ENCODE results near the gene MCHR2. TPM values are rescaled to one million over a fixed set of nuclear protein-coding genes. Genes with fewer than 3 reads are reported as not detected.
"Not testable (repeated sequence)": the region's sequence is repeated elsewhere in the genome, so short reads cannot be mapped to it uniquely, and the experiment has no call there.

MCHR2 gene
- not detected in 2 replicates for total RNA-seq

DNA sequence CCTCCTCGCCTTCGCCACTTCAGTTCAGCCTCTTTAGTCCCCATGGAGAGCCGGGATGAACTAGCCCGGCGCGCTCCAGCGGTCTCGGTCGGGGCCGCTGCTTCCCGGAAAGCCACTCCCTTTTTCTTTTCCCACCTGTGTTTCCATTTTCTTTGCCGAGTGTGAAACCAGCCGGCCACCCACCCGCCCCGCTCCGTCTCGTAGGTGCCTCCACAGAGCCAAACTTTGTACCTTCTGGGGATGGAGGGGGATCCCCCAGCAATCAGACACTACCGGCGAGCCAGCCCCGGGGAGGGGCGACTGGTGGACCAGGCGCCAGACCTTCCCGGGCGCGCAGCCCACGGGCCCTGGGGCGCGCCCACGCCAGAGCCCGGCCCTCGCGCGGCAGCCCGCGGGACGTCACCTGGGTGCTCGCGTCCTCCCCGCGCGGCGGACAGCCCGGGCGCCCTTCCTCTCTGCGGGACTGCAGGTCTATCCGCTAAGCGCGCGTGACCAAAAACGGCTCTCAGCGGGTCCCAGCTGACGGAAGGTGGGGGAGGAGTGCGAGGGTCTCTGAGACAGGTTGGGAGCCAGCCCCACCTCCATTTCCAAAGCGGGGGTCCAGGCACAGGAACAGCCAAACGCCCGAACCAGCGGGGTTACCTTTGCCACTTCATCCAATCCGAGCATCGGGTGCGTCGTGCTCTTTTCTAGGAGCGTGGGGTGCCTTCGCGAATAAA, at the start of gene MCHR2:
MCHR2 (minus strand) TSS at position 691 of the 719 bp plus-strand sequence. CDS start 38,076 bp downstream, outside the sequence.
- DNase-seq: no peak

DNA sequence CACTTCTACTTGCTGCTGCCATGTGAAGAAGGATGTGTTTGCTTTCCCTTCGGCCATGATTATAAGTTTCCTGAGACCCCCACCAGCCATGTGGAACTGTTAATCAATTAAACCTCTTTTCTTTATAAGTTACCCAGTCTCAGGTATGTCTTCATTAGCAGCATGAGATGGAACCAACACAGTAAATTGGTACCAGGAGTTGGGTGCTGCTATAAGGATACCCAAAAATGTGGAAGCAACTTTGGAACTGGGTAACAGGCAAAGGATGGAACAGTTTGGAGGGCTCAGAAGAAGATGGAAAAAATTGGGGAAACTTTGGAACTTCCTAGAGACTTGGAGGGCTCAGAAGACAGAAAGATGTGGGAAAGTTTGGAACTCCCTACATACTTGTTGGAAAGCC, 44.5 kb upstream of the MCHR2 start:
- DNase-seq: not testable (repeated sequence)

DNA sequence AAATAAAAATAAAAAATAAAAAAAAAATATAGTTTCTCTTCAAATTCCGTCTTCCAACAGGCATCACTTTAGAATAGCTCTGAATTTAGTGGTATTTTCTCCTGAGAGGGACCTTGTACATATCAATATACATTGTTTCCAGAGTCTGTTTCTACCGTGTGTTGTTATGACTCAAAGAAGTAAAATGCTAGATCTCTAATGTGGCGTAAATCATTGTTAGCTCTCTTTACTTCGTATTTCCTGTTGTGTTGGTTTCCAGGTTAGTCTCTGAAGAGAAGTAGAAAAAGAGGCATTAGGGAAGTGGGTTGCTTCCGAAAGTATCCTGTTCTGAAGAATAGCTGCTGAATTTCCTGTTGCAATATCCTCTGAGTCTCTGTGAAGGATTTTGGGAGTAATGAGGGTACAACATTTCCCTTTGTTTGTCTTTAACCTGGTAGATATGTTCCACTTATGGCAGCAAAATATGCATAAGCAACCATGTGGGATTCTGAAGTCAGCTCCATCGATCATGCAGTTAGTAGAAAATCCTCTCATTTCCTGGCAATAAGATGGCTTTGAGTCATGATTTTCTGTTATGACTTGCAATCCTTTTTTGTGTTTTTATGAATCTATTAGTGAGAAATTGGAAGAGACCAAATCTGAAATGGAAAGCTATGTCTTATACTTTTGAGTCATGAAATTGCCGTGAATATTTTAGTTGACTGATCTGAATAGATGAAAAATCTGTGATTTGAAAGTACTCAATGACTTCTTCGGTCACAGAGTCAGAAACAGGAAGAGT, 42.0 kb upstream of the MCHR2 start:
- peak; percentile 2 for DNase-seq

DNA sequence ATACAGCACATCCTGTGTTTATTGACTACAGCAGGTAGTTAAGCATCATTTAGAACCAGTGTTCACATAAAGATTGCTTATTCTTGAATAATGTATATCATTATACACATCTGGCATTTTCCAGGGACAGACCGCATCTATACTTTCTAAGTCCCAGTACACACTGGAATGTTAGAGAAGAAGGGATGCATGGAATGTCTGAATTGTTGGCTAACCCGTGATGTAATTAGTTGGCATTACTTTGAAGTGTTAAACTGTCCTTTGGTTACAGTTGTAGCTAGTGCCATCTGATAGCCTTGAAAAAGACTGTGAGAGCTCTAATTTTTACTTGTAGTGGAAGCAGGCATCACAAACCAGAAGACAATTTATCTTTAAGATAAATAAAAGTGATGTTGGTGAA, 29.8 kb upstream of the MCHR2 start:
- DNase-seq: no peak

DNA sequence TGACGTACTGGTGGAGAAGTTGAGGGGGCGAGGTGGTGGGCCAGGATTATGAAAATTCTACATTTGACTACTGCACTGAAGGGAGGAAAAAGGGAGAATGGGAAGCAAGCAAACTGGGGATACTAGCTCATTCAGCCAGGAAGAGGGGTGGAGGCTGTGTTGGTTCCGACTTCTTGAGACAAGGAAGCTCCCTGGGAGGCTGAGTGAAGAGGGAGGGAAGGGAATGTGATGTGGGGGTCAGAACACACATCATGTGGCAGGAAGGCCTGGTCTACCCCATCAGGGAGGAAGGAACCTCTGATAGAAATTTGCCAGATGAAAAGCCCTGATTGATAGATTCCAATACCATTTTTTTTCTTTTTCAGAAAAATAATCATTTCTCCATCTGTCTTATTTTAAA, 28.8 kb upstream of the MCHR2 start:
- no peak for DNase-seq

DNA sequence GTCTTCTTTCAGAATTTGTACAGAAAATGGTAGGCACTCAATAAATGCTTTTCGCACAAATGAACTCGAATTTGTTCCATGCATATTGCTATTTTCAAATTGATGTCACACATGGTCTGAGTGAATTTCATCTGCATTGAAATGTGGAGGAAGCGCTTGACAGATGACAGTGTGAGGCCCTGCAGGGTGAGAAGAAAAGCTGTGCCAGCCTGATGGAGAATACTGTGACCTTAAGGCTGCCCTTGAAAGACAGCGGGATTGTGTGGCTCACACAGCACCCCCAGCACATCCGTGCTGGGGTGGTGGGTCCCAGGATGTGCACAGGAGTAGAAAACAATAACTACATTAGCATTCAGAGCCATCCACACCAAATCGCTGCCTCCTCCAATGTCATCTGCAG, 14.8 kb upstream of the MCHR2 start:
- DNase-seq: no peak

- DNase-seq: peak; percentile 68
Observed at GRCh38 chr6:100001915-100002388, 7.9 kb upstream of the MCHR2 start.

GRCh38 chr6:99997141-99997540, 3.1 kb upstream of the MCHR2 start:
- DNase-seq: no peak

GRCh38 chr6:99995916-99996315, 1.9 kb upstream of the MCHR2 start:
- no peak for DNase-seq

GRCh38 chr6:99993146-99993532, 884 bp downstream of the MCHR2 start:
- DNase-seq: no peak

- no peak for DNase-seq
Observed at GRCh38 chr6:99991955-99992354, 2.1 kb downstream of the MCHR2 start.

DNA sequence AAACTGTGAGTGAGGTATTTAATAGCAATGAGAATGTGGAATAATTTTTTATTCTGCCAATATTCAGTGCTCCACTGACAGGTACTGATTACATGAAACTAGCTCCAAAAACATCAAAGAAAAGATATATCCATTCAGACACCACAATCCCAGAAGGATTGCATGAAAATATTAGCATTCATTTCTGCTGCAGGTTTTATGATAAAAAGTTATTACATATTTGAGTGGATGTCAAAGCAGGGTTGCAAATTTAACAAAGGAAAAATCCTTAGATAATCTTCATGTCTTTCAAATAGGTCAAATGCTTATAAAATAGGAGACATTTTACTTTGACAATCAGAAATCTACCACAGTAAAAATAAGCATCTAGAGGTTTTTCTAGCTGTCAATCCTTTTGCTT, 13.3 kb downstream of the MCHR2 start:
- DNase-seq: no peak

DNA sequence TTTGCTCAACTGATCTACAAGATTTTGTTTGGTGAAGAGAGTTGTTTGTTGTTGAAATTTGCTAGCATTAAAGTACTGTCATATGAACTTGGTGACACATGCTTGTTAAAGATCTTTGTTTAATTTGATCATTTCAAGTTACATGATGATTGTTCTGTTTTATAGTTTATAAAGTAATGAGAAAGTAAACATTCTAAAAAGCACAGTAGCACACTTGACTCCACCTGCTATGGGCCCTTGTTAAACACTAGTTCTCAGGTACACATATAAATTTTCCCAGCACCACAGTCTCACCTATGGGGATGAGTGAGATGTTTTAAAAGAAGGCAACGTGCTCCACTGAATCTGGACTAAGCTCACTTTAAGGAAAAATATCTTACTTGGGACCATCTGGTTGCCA, 14.1 kb downstream of the MCHR2 start:
- no peak for DNase-seq

GRCh38 chr6:99967052-99967451, 27.0 kb downstream of the MCHR2 start:
- no peak for DNase-seq

DNA sequence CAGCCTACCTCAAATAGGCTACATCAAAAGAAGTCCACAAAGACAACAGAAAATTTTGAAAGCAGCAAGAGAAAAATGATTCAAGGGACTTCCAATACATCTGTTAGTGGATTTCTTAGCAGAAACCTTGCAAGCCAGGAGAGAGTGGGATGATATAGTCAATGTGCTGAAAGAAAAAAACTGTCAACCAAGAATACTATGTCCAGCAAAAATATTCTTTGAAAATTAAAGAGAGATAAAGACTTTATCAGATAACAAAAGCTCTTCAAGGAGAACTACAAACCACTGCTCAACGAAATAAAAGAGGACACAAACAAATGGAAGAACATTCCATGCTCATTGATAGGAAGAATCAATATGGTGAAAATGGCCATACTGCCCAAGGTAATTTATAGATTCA, 34.0 kb downstream of the MCHR2 start:
- no peak for DNase-seq

GRCh38 chr6:99951016-99951805, 42.8 kb downstream of the MCHR2 start:
- DNase-seq: no peak

DNA sequence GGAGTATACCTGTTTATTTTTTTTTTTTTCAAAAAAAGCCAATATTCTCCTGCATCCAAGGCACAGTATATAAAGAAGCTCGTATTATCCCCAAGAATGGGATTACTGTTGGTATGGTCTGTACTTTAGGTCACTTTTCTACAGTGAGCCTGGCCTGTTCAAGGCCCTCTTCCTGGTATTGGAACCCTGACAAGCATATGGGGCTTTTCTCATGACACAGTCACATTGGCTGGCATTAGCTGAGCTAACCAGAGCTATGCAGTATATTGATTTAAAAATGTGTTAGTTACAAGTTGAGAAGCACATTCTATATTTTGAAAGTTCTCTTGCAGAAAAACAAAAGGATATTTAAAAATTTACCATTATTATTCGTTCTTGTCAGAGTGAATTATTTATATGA, 48.0 kb downstream of the MCHR2 start:
- no peak for DNase-seq

- DNase-seq: no peak
Observed at GRCh38 chr6:99943846-99944245, 50.2 kb downstream of the MCHR2 start.

DNA sequence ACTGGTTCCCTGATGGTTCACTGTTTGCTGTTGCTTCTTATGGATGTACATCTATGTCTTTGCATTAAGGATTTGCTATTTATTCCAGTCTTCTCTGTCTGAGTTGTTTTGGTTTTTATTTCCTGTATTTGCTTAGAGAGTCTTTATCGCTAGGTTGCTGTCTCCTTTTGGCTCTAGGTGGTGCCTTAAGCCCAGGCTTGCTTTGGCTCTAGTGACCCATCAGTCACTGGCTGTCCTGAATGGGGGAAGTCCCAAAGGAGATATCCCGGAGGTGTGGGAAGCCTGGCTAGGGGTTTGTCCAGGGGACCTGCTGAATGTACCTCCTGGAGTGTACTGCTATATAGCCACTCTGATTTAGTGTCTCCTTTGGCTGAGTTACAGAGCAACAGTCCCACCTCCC, 53.4 kb downstream of the MCHR2 start:
- no peak for DNase-seq

GRCh38 chr6:99933129-99933528, 60.9 kb downstream of the MCHR2 start:
- no peak for DNase-seq

- DNase-seq: no peak
Observed at GRCh38 chr6:99912657-99913056, 81.4 kb downstream of the MCHR2 start.

- peak; percentile 63 for DNase-seq
Observed at GRCh38 chr6:99905209-99906106, 88.6 kb downstream of the MCHR2 start.

Measured in dermis blood vessel endothelial cell (primary cell).